NB4 (cell line): Measurements from ENCODE around the gene SS18.

Experiments
- DNase-seq: peaks from one replicate; pipeline ENCODE4 v3.0.0; 2010; ENCODE audit warnings: low read depth
- H3K4me3 ChIP-seq: one replicate; pipeline ENCODE4 v1.5.1; 2011; ENCODE audit warnings: mild to moderate bottlenecking, low read depth, low read length, moderate library complexity
- CTCF ChIP-seq: IDR thresholded peaks from one replicate; pipeline ENCODE4 v1.5.1; 2012; ENCODE audit warnings: low read depth, low read length
- MAX ChIP-seq: IDR thresholded peaks from 2 replicates; pipeline ENCODE4 v1.6.1; 2011; ENCODE audit warnings: low read depth, low read length
- MYC ChIP-seq: IDR thresholded peaks from 2 replicates; pipeline ENCODE4 v1.6.1; 2011; ENCODE audit warnings: low read depth, low read length
- POLR2A ChIP-seq: IDR thresholded peaks from 2 replicates; pipeline ENCODE4 v1.6.1; 2011; ENCODE audit warnings: mild to moderate bottlenecking; ENCODE audit not compliant: insufficient read length; ENCODE audit errors: extremely low read depth

Gene SS18

GRCh38 chr18:26057344-26057773 lies 33.1 kb downstream of the SS18 start:
- no peak for TF ChIP-seq CTCF
- no peak for DNase-seq
- H3K4me3 ChIP-seq = no peak overlapping the region

- no peak for TF ChIP-seq MAX
- H3K4me3 ChIP-seq = no peak overlapping the region
- DNase-seq = no peak
Observed at GRCh38 chr18:26056291-26056690, 34.1 kb downstream of the SS18 start.

- no peak for DNase-seq
- no peak for TF ChIP-seq MYC
- no peak for TF ChIP-seq POLR2A
- TF ChIP-seq CTCF = no peak
- no peak for TF ChIP-seq MAX
- no peak overlapping the region for H3K4me3 ChIP-seq
Observed at GRCh38 chr18:26052505-26052904, 37.9 kb downstream of the SS18 start.

- no peak overlapping the region for H3K4me3 ChIP-seq
- TF ChIP-seq MYC (no peak), MAX (no peak), POLR2A (no peak), CTCF (no peak)
- DNase-seq = no peak
Observed at GRCh38 chr18:26051843-26052242, 38.6 kb downstream of the SS18 start.

- TF ChIP-seq CTCF = no peak
- TF ChIP-seq MYC = no peak
- H3K4me3 ChIP-seq = no peak overlapping the region
- no peak for DNase-seq
Observed at GRCh38 chr18:26046419-26047077, 43.9 kb downstream of the SS18 start.

GRCh38 chr18:26044807-26045206 lies 45.6 kb downstream of the SS18 start:
- TF ChIP-seq MYC (no peak), CTCF (no peak), MAX (no peak)
- H3K4me3 ChIP-seq = no peak overlapping the region

More at GRCh38 chr18:26044807-26045206, 45.6 kb downstream of the SS18 start:
- DNase-seq = no peak
